Breast epithelium (tissue), 4 donors: ENCODE measurements around the gene SHB. TPM values are rescaled to one million over a fixed set of nuclear protein-coding genes. Genes with fewer than 3 reads are reported as not detected.
A peak's percentile ranks its signal among the peaks of the same experiment; 100 is the strongest.

Experiments
- DNase-seq, 2 donors: peaks; one replicate each; pipeline ENCODE4 v3.0.0-alpha.2; 2019; ENCODE audit warnings: low spot score in 2 of 2
- H3K27ac ChIP-seq, 2 donors: fragments of 200-600 bp; sonication (generic) in 1 of 2; one replicate each; pipeline ENCODE4 v1.5.1; 2016 to 2019; ENCODE audit warnings: mild to moderate bottlenecking in 1 of 2
- H3K27me3 ChIP-seq, 2 donors: fragments of 200-600 bp; sonication (generic) in 1 of 2; one replicate each; pipeline versions ENCODE4 v1.5.1 to v1.6.0; 2017 to 2019; ENCODE audit warnings: control low read depth in 1 of 2, mild to moderate bottlenecking in 1 of 2
- H3K36me3 ChIP-seq: fragments of 200-600 bp; one replicate; pipeline ENCODE4 v1.5.1; 2019
- H3K4me1 ChIP-seq, 2 donors: fragments of 200-600 bp; sonication (generic); one replicate each; pipeline ENCODE4 v1.5.1; 2016 to 2019; ENCODE audit warnings: control low read depth in 1 of 2
- H3K4me3 ChIP-seq, 3 donors: fragments of 200-600 bp; sonication (generic); 1 replicate in 2 of 3; 2 replicates in 1 of 3; pipeline ENCODE4 v1.5.1; 2016 to 2019; ENCODE audit warnings: mild to moderate bottlenecking in 3 of 3, moderate library complexity in 2 of 3
- H3K9me3 ChIP-seq, 2 donors: fragments of 200-600 bp; sonication (generic) in 1 of 2; one replicate each; pipeline ENCODE4 v1.5.1; 2016 to 2019; ENCODE audit warnings: control low read depth in 1 of 2
- POLR2A ChIP-seq: fragments of 450-650 bp; IDR thresholded peaks from one replicate; pipeline ENCODE4 v1.6.1; 2016; ENCODE audit warnings: antibody characterized with exemption, mild to moderate bottlenecking, moderate library complexity
- POLR2AphosphoS5 ChIP-seq, 3 donors: sonication (generic); formaldehyde crosslinking; IDR thresholded peaks; one replicate each; pipeline ENCODE4 v1.6.1; 2017; ENCODE audit warnings: antibody characterized with exemption in 3 of 3
- intact Hi-C: fragments of 100-400 bp; cut with DNase I; formaldehyde crosslinking; loops from one replicate; pipeline ENCODE4 v1.15.1; 2023; ENCODE audit warnings: low total_unique reads
- total RNA-seq, 3 donors: library from RNA; depleted of rRNA; stranded (reverse); fragments of >200 nt; gene quantifications; one replicate each; pipeline ENCODE4 v1.1.0, GENCODE V29; 2016
- TF ChIP-seq, protein P1 (sequence below), 3 donors: fragments of 450-650 bp; IDR thresholded peaks; one replicate each; pipeline ENCODE4 v1.5.1; 2016 to 2017; ENCODE audit warnings: antibody characterized with exemption in 3 of 3, mild to moderate bottlenecking in 3 of 3, moderate library complexity in 3 of 3

Gene SHB
- total RNA-seq, 3 donors from 2014 or later: 3.8 to 18.7 (median 17.9) TPM

DNA sequence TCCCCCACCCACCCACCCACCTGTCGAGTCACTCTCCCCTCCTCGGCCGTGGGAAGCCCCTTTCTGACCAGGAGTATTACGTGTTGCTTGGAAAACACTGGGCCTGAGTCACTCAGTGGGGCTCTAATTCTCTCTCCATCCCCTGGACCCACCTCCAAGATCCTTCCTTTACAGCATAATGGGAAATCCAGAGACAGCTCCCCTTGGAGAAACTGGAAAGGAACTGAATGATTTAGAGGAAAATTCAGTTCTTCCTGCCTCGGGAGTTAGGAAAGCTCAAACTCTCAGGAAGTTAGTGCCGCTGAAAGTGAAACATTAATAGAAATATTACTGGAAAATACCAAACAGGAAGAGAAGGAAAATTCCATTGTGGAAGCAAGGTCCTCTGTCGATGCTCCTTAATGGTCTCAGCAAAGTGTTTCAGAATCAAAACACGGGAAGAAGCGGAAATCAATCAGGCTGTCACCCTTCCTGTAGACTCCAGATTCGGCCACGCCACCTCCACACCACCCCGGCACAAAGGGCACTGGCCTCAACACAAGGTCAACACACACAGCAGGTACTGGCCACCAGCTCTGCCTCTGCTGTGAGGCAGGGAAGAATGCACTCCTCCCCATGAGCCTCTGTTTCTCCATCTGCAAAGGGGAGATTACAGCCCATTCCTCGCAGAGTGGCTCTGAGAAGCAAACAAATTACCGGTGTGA is 9.6 kb downstream of the SHB start:
- no peak for DNase-seq
- peaks cover 0 to 11% of the 10 kb centered on the region in 2 donors for H3K4me1 ChIP-seq
- H3K27me3 ChIP-seq: no peaks in the 10 kb centered on the region
- no peaks in the 10 kb centered on the region for H3K36me3 ChIP-seq
- no peak for TF ChIP-seq POLR2A
- TF ChIP-seq POLR2AphosphoS5 (IDR thresholded peaks at IDR 0.05): no peak
- TF ChIP-seq, protein P1, sequence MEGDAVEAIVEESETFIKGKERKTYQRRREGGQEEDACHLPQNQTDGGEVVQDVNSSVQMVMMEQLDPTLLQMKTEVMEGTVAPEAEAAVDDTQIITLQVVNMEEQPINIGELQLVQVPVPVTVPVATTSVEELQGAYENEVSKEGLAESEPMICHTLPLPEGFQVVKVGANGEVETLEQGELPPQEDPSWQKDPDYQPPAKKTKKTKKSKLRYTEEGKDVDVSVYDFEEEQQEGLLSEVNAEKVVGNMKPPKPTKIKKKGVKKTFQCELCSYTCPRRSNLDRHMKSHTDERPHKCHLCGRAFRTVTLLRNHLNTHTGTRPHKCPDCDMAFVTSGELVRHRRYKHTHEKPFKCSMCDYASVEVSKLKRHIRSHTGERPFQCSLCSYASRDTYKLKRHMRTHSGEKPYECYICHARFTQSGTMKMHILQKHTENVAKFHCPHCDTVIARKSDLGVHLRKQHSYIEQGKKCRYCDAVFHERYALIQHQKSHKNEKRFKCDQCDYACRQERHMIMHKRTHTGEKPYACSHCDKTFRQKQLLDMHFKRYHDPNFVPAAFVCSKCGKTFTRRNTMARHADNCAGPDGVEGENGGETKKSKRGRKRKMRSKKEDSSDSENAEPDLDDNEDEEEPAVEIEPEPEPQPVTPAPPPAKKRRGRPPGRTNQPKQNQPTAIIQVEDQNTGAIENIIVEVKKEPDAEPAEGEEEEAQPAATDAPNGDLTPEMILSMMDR (IDR thresholded peaks at IDR 0.05): no peak
- no peak overlapping the region for H3K4me3 ChIP-seq
- no peaks in the 10 kb centered on the region for H3K9me3 ChIP-seq
- intact Hi-C loops: no loop called here
- peak overlapping the region in 1 of 2 donors; percentile 70 for H3K27ac ChIP-seq

DNA sequence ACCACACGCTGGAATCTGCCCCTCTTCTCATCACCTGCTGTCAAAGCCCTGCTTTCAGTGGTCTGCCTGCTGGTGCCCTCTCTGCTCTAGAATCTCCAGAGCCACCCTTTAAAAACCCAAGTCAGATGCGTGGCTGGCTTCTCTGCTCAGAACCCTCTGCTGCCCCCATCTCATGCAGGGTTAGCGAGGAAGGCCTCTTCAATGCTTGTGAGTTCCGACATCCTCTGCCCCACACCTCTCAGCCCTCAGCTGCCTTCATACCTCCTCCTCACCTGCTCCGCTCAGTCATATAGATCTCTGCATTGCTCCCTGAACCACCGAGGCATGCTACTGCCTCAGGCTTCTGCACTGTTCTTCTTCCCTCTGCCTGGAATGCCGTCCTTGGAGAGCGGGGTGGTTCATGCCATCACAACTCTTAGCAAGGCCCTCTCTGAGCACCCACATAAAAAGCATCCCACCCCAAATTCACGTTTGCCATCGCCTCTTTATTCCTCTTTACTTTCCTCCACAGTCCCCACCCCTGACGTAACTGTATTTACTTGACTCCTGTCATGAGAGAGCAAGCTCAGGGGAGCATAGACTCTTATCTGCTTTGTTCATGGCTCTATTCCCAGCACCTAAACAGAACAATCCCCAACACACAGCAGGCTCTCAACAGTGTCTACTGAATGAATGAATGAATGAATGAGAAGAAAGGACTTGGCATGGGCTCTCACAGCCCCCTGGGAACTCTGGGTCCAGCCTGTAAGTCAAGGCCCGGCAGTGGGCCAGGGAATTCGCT is 10.4 kb downstream of the SHB start:
- H3K36me3 ChIP-seq: no peaks in the 10 kb centered on the region
- peaks cover 0 to 11% of the 10 kb centered on the region in 2 donors for H3K4me1 ChIP-seq
- DNase-seq: no peak
- H3K4me3 ChIP-seq: no peak overlapping the region
- no peaks in the 10 kb centered on the region for H3K27me3 ChIP-seq
- intact Hi-C loops: no loop called here
- H3K27ac ChIP-seq: peak overlapping the region in 1 of 2 donors; percentile 70
- TF ChIP-seq POLR2A: no peak
- TF ChIP-seq, protein P1 (IDR thresholded peaks at IDR 0.05): no peak
- no peaks in the 10 kb centered on the region for H3K9me3 ChIP-seq

DNA sequence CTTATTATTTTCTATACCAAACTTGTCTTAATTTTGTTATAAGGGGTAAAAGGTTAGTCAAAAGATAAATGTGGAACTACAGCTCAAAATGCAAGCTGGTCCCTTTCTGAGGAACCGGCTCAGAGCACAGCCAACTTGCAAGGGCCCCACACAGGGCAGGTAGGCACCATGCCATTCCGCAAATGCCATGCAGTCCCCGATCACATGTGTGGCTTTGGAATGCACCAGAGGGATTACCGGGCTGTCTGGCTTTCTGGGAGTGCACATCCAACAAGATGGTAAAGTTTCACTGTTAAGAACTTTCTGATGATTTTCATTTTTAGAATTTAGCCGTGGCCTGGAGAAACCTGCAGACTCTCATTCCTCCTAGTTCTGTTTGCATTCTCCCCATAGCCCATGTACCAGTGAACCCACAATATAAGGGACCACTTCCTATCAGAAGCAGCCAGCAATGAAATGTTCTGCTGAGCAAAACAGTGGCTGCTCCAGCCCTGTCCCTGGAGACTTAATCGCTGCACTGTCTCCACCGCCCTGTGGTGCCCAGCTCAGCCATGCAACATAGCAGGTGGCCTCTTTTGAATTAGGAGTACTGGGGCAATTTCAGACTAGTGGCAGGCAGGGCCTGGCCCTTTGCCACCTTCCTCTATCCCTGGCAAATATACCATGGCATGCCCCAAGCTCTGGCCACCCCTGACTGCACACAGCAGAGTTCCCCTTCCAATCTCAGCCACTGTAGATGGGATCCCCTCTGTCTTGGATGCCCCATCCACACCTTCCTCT is 11.4 kb downstream of the SHB start:
- H3K36me3 ChIP-seq: no peaks in the 10 kb centered on the region
- H3K4me1 ChIP-seq: peaks cover 0 to 11% of the 10 kb centered on the region in 2 donors
- no peak overlapping the region for H3K4me3 ChIP-seq
- TF ChIP-seq POLR2A: no peak
- TF ChIP-seq POLR2AphosphoS5 (IDR thresholded peaks at IDR 0.05): no peak
- TF ChIP-seq, protein P1 (IDR thresholded peaks at IDR 0.05): no peak
- H3K9me3 ChIP-seq: no peaks in the 10 kb centered on the region
- intact Hi-C loops: no loop called here
- DNase-seq: peak in 1 of 2 donors; percentile 76
- no peaks in the 10 kb centered on the region for H3K27me3 ChIP-seq
- H3K27ac ChIP-seq: no peak overlapping the region

DNA sequence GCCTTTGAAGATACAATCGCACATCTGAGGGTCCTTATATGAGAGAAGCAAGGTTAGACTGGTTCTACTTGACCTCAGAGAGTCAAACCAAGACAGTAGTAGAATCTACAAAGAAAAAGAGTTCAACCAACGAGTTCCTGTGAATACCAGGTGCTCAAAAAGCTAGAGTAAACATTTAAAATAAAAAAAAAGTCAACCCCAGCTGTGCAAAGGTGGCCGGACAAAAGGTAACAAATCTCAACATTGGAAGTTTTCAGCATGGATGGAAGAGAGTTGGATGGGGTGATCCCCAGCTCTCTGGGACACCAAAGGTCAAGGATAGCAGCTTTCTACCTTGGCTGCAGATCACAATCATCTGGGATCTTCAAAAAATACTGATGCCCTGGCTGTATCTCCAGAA is 14.4 kb downstream of the SHB start:
- H3K4me3 ChIP-seq: no peak overlapping the region
- TF ChIP-seq POLR2AphosphoS5 (IDR thresholded peaks at IDR 0.05): no peak
- TF ChIP-seq, protein P1 (IDR thresholded peaks at IDR 0.05): no peak
- no peak for TF ChIP-seq POLR2A
- intact Hi-C loops: no loop called here
- no peak overlapping the region for H3K27ac ChIP-seq
- H3K4me1 ChIP-seq: peaks cover 0 to 6% of the 10 kb centered on the region in 2 donors
- no peaks in the 10 kb centered on the region for H3K9me3 ChIP-seq
- no peaks in the 10 kb centered on the region for H3K27me3 ChIP-seq
- no peaks in the 10 kb centered on the region for H3K36me3 ChIP-seq
- DNase-seq: no peak
